HCT116 (cell line): ENCODE data around the gene DHX40. TPM values are rescaled to one million over a fixed set of nuclear protein-coding genes. Genes with fewer than 3 reads are reported as not detected.

Source experiments
- ATAC-seq: fragments of 200-7000 bp; cut with Tn5 transposase; 2 replicates; pipeline ENCODE4 v1.9.1; 2020; ENCODE audit warnings: mild to moderate bottlenecking, moderate library complexity
- BruUV-seq: library from RNA; stranded (reverse); fragments of 400-500 nt; replicated peaks from 2 replicates; lab custom pipeline; 2021; lab: Mats Ljungman, UMichigan
- CTCF ChIA-PET: fragments of 300-600 bp; sonication (Branson Sonifier 250); formaldehyde crosslinking; loops from one replicate; lab custom pipeline; 2021; ENCODE audit warnings: antibody characterized with exemption; lab: Charles Lee
- POLR2A ChIA-PET: fragments of 300-600, 350-600 bp; sonication (Branson Sonifier 250); formaldehyde crosslinking; loops from one replicate; lab custom pipeline; 2021; ENCODE audit warnings: antibody characterized with exemption; lab: Charles Lee
- RAD21 ChIA-PET, 2 experiments: fragments of 300-600 bp; sonication (Branson Sonifier 250); formaldehyde crosslinking; loops; one replicate each; lab custom pipeline; 2023; ENCODE audit warnings: low total read pairs in 2 of 2; ENCODE audit not compliant: uncharacterized antibody in 2 of 2, unreplicated experiment in 2 of 2, low non-redundant PET in 1 of 2; lab: Charles Lee
- DNase-seq: peaks from one replicate; pipeline ENCODE4 v3.0.0-alpha.2; 2010; ENCODE audit warnings: low read depth, low spot score
- H2AFZ ChIP-seq: fragments of 200-600 bp; shearing (Covaris generic), sonication (generic); 2 replicates; pipeline ENCODE4 v1.6.1; 2017; ENCODE audit warnings: low read depth, mixed run types, mixed read lengths, antibody characterized with exemption, low read length; ENCODE audit not compliant: poor library complexity, severe bottlenecking
- H3K27ac ChIP-seq: 2 replicates; pipeline ENCODE4 v1.5.1; 2012; ENCODE audit warnings: low read depth, low read length
- H3K27me3 ChIP-seq: fragments of 200-600 bp; sonication (generic); 2 replicates; pipeline ENCODE4 v1.6.1; 2016; ENCODE audit warnings: mixed run types, low read length, mixed read lengths; ENCODE audit not compliant: insufficient read depth
- H3K36me3 ChIP-seq, 2 experiments: fragments of 200-500 bp in 1 of 2; fragments of 200-600 bp in 1 of 2; sonication (Bioruptor generic) in 1 of 2; sonication (generic) in 1 of 2; 2 replicates each; pipeline versions ENCODE4 v1.5.1 to v1.6.1; 2014 to 2016; ENCODE audit warnings: low read length in 2 of 2, inconsistent platforms in 1 of 2, mixed read lengths in 1 of 2, mixed run types in 1 of 2; ENCODE audit not compliant: insufficient read depth in 2 of 2, control insufficient read depth in 1 of 2
- H3K4me1 ChIP-seq, 2 experiments: fragments of 200-600 bp in 1 of 2; sonication (generic) in 1 of 2; 2 replicates each; pipeline versions ENCODE4 v1.5.1 to v1.6.1; 2012 to 2017; ENCODE audit warnings: low read length in 2 of 2, inconsistent platforms in 1 of 2, mild to moderate bottlenecking in 1 of 2, mixed read lengths in 1 of 2, mixed run types in 1 of 2, moderate library complexity in 1 of 2; ENCODE audit not compliant: insufficient read depth in 2 of 2, control insufficient read depth in 1 of 2
- H3K4me2 ChIP-seq: fragments of 200-600 bp; sonication (generic); 2 replicates; pipeline ENCODE4 v1.6.1; 2017; ENCODE audit warnings: mixed run types, low read length, mixed read lengths
- H3K4me3 ChIP-seq, 2 experiments: fragments of 200-600 bp in 1 of 2; sonication (generic) in 1 of 2; replicated peaks in 1 of 2; 2 replicates each; pipeline ENCODE4 v1.5.1; 2011 to 2016; ENCODE audit warnings: low read length in 2 of 2, control low read depth in 1 of 2, low read depth in 1 of 2, mild to moderate bottlenecking in 1 of 2, mixed read lengths in 1 of 2, mixed run types in 1 of 2
- H3K79me2 ChIP-seq: fragments of 200-600 bp; sonication (generic); 2 replicates; pipeline ENCODE4 v1.6.1; 2017; ENCODE audit warnings: mild to moderate bottlenecking, mixed run types, low read length, moderate library complexity, mixed read lengths; ENCODE audit not compliant: insufficient read depth
- H3K9ac ChIP-seq: fragments of 200-600 bp; sonication (generic); 2 replicates; pipeline ENCODE4 v1.6.1; 2016; ENCODE audit warnings: low read length, mixed read lengths
- H3K9me2 ChIP-seq: fragments of 200-600 bp; sonication (generic), shearing (Covaris generic); 2 replicates; pipeline ENCODE4 v1.6.1; 2017; ENCODE audit warnings: mixed run types, mild to moderate bottlenecking, moderate library complexity; ENCODE audit not compliant: insufficient read depth
- H3K9me3 ChIP-seq, 2 experiments: fragments of 200-500 bp in 1 of 2; fragments of 200-600 bp in 1 of 2; sonication (Bioruptor generic) in 1 of 2; sonication (generic) in 1 of 2; 2 replicates each; pipeline ENCODE4 v1.6.1; 2014 to 2017; ENCODE audit warnings: low read length in 2 of 2, mixed read lengths in 2 of 2, inconsistent platforms in 1 of 2, low read depth in 1 of 2, mild to moderate bottlenecking in 1 of 2, mixed run types in 1 of 2, moderate library complexity in 1 of 2; ENCODE audit not compliant: control insufficient read depth in 1 of 2, insufficient read depth in 1 of 2
- H4K20me1 ChIP-seq: fragments of 200-600 bp; sonication (generic), shearing (Covaris generic); 2 replicates; pipeline ENCODE4 v1.6.1; 2017; ENCODE audit warnings: mixed run types, mild to moderate bottlenecking, moderate library complexity; ENCODE audit not compliant: insufficient read depth
- CBX3 ChIP-seq: IDR thresholded peaks from 2 replicates; pipeline ENCODE4 v1.6.1; 2012; ENCODE audit warnings: low read depth
- CEBPB ChIP-seq: IDR thresholded peaks from 2 replicates; pipeline ENCODE4 v1.6.1; 2012; ENCODE audit warnings: low read depth
- ELF1 ChIP-seq: IDR thresholded peaks from 2 replicates; pipeline ENCODE4 v1.6.1; 2012; ENCODE audit warnings: low read depth, borderline replicate concordance
- EZH2 ChIP-seq: fragments of 200-600 bp; sonication (generic); IDR thresholded peaks from 2 replicates; pipeline ENCODE4 v1.6.1; 2017; ENCODE audit warnings: antibody characterized with exemption, mixed run types
- EZH2phosphoT487 ChIP-seq: fragments of 200-600 bp; IDR thresholded peaks from 2 replicates; pipeline ENCODE4 v1.6.1; 2018; ENCODE audit warnings: antibody characterized with exemption, borderline replicate concordance
- FOSL1 ChIP-seq: IDR thresholded peaks from 2 replicates; pipeline ENCODE4 v1.6.1; 2012; ENCODE audit warnings: low read depth
- JUND ChIP-seq: IDR thresholded peaks from 2 replicates; pipeline ENCODE4 v1.6.1; 2012
- POLR2AphosphoS5 ChIP-seq: IDR thresholded peaks from 2 replicates; pipeline ENCODE4 v1.6.1; 2011; ENCODE audit warnings: mild to moderate bottlenecking, low read depth, low read length, moderate library complexity
- RAD21 ChIP-seq: IDR thresholded peaks from 2 replicates; pipeline ENCODE4 v1.6.1; 2012; ENCODE audit warnings: low read depth, mild to moderate bottlenecking
- SIN3A ChIP-seq: IDR thresholded peaks from 2 replicates; pipeline ENCODE4 v1.6.1; 2012; ENCODE audit warnings: low read depth
- SP1 ChIP-seq: IDR thresholded peaks from 2 replicates; pipeline ENCODE4 v1.6.1; 2012; ENCODE audit warnings: low read depth
- SRF ChIP-seq: IDR thresholded peaks from 2 replicates; pipeline ENCODE4 v1.6.1; 2012; ENCODE audit warnings: low read depth
- TCF7L2 ChIP-seq: IDR thresholded peaks from 2 replicates; pipeline ENCODE4 v1.7.0; 2011; ENCODE audit warnings: borderline replicate concordance, inconsistent platforms; ENCODE audit not compliant: insufficient read depth, insufficient read length; ENCODE audit errors: extremely low read depth
- ZFX ChIP-seq: fragments of 450-650 bp; IDR thresholded peaks from 2 replicates; pipeline ENCODE4 v1.6.1; 2017
- ZNF274 ChIP-seq: fragments of 200-500 bp; sonication (Bioruptor generic); IDR thresholded peaks from 2 replicates; pipeline ENCODE4 v1.6.1; 2014; ENCODE audit warnings: mild to moderate bottlenecking, low read depth, low read length, inconsistent platforms
- intact Hi-C: fragments of 100-400 bp; cut with micrococcal nuclease; formaldehyde crosslinking; loops from 2 replicates; pipeline ENCODE4 v1.10.0; 2022
- total RNA-seq: library from RNA; stranded (reverse); gene quantifications from one replicate; pipeline ENCODE4 v1.2.1, GENCODE V29; 2021; ENCODE audit not compliant: unreplicated experiment
- TF ChIP-seq, protein P1 (sequence below): IDR thresholded peaks from 2 replicates; pipeline ENCODE4 v1.6.1; 2012; ENCODE audit warnings: low read depth
- TF ChIP-seq, protein P2 (sequence below): IDR thresholded peaks from 2 replicates; pipeline ENCODE4 v1.6.1; 2012
- TF ChIP-seq, protein P3 (sequence below): IDR thresholded peaks from 2 replicates; pipeline ENCODE4 v1.6.1; 2012

Gene DHX40
- total RNA-seq, 1 experiment from 2014 or later: 58.7 TPM

DNA sequence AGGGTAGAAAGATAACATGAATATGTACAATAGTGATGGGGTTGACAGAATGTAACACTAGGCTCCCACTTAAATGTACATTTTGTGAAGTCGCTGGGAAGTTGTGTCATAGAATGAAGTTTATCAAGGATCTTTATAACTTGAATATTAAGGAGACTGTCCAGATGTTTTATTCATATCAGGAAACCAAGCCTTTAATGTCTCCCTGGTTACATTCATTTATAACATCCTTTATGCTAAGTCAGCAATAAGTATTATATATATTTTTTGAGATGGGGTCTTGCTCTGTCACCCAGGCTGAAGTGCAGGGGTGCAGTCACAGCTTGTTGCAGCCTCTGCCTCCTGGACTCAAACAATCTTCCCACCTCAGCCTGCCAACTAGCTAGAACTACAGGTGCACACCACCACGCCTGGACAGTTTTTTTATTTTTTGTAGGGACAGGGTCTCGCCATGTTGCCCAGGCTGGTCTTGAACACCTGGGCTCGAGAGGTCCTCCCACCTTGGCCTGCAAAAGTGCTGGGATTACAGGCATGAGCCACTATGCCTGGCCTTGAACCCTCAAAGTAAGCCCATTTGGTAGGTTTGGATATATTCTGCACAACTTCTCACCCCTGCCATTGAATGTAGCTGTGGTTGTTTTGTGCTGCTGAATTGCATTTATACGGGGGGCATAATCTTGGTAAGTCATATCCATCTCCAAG, 68.4 kb downstream of the DHX40 start:
- Histone ChIP-seq H3K4me2 (no peak overlapping the region), H3K4me3 (no peak overlapping the region), H3K36me3 (peaks cover 0 to 5% of the 10 kb centered on the region in 2 experiments; a peak in 1 of 4 replicates), H3K9me2 (no peaks in the 10 kb centered on the region), H3K79me2 (peaks cover 98% of the 10 kb centered on the region), H3K4me1 (peaks cover 3 to 11% of the 10 kb centered on the region in 2 experiments; a peak in 2 of 4 replicates), H3K27ac (no peak overlapping the region), H3K27me3 (no peaks in the 10 kb centered on the region), H3K9me3 (no peaks in the 10 kb centered on the region), H4K20me1 (peaks cover 54% of the 10 kb centered on the region), H3K9ac (no peak overlapping the region), H2AFZ (no peak overlapping the region)
- POLR2A ChIA-PET: interaction anchor here (3.2 kb wide), 1 partner anchor 15 kb away, joined by 9 read pairs; the partner anchor contains the start of gene CLTC
- RAD21 ChIA-PET: no interaction called here
- intact Hi-C loops: no loop called here
- DNase-seq: no peak
- BruUV-seq: no TSS peak
- CTCF ChIA-PET: no interaction called here
- no peak for ATAC-seq
- no peak for TF ChIP-seq TCF7L2
- TF ChIP-seq SRF: no peak
- no peak for TF ChIP-seq SIN3A
- no peak for TF ChIP-seq RAD21
- TF ChIP-seq JUND: no peak
- TF ChIP-seq, protein P1, sequence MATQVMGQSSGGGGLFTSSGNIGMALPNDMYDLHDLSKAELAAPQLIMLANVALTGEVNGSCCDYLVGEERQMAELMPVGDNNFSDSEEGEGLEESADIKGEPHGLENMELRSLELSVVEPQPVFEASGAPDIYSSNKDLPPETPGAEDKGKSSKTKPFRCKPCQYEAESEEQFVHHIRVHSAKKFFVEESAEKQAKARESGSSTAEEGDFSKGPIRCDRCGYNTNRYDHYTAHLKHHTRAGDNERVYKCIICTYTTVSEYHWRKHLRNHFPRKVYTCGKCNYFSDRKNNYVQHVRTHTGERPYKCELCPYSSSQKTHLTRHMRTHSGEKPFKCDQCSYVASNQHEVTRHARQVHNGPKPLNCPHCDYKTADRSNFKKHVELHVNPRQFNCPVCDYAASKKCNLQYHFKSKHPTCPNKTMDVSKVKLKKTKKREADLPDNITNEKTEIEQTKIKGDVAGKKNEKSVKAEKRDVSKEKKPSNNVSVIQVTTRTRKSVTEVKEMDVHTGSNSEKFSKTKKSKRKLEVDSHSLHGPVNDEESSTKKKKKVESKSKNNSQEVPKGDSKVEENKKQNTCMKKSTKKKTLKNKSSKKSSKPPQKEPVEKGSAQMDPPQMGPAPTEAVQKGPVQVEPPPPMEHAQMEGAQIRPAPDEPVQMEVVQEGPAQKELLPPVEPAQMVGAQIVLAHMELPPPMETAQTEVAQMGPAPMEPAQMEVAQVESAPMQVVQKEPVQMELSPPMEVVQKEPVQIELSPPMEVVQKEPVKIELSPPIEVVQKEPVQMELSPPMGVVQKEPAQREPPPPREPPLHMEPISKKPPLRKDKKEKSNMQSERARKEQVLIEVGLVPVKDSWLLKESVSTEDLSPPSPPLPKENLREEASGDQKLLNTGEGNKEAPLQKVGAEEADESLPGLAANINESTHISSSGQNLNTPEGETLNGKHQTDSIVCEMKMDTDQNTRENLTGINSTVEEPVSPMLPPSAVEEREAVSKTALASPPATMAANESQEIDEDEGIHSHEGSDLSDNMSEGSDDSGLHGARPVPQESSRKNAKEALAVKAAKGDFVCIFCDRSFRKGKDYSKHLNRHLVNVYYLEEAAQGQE: no peak
- TF ChIP-seq EZH2phosphoT487: no peak
- TF ChIP-seq, protein P2, sequence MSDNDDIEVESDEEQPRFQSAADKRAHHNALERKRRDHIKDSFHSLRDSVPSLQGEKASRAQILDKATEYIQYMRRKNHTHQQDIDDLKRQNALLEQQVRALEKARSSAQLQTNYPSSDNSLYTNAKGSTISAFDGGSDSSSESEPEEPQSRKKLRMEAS: no peak
- TF ChIP-seq SP1: no peak
- TF ChIP-seq ZNF274: no peak
- no peak for TF ChIP-seq ELF1
- TF ChIP-seq EZH2: no peak
- TF ChIP-seq FOSL1: no peak
- no peak for TF ChIP-seq POLR2AphosphoS5
- TF ChIP-seq ZFX: no peak
- TF ChIP-seq CEBPB: no peak
- TF ChIP-seq, protein P3, sequence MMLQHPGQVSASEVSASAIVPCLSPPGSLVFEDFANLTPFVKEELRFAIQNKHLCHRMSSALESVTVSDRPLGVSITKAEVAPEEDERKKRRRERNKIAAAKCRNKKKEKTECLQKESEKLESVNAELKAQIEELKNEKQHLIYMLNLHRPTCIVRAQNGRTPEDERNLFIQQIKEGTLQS: no peak
- no peak for TF ChIP-seq CBX3
